GM12878 (cell line): Measurements from ENCODE around the gene PCSK6. TPM values are rescaled to one million over a fixed set of nuclear protein-coding genes. Genes with fewer than 3 reads are reported as not detected.

Source experiments
- ASH2L ChIP-seq: fragments of 300-600, 200-600 bp; sonication (generic); IDR thresholded peaks from 2 replicates; pipeline ENCODE4 v1.6.1; 2017; ENCODE audit warnings: low read depth, mild to moderate bottlenecking, borderline replicate concordance
- BCL11A ChIP-seq: IDR thresholded peaks from 2 replicates; pipeline ENCODE4 v1.6.1; 2011; ENCODE audit warnings: low read depth, low read length
- BRCA1 ChIP-seq: IDR thresholded peaks from 2 replicates; pipeline ENCODE4 v1.6.1; 2011; ENCODE audit warnings: low read depth, low read length, improper control_type of control experiment
- CBX5 ChIP-seq: sonication (generic); IDR thresholded peaks from 2 replicates; pipeline ENCODE4 v1.6.1; 2016; ENCODE audit warnings: low read depth, moderate library complexity, mild to moderate bottlenecking, inconsistent platforms
- CREB1 ChIP-seq: IDR thresholded peaks from 2 replicates; pipeline ENCODE4 v1.6.1; 2012; ENCODE audit warnings: low read depth, mild to moderate bottlenecking, inconsistent platforms
- DPF2 ChIP-seq: fragments of 450-650 bp; IDR thresholded peaks from 2 replicates; pipeline ENCODE4 v1.6.1; 2017; ENCODE audit warnings: mild to moderate bottlenecking
- E4F1 ChIP-seq: fragments of 450-650 bp; IDR thresholded peaks from 2 replicates; pipeline ENCODE4 v1.6.1; 2018; ENCODE audit warnings: borderline replicate concordance, mild to moderate bottlenecking; ENCODE audit not compliant: partially characterized antibody
- EGR1 ChIP-seq, 2 experiments: IDR thresholded peaks; 1 replicate in 1 of 2; 2 replicates in 1 of 2; pipeline ENCODE4 v1.6.1; 2011 to 2012; ENCODE audit warnings: low read depth in 2 of 2, low read length in 2 of 2, borderline replicate concordance in 1 of 2, mild to moderate bottlenecking in 1 of 2, moderate library complexity in 1 of 2
- FOXK2 ChIP-seq: fragments of 450-650 bp; IDR thresholded peaks from 2 replicates; pipeline ENCODE4 v1.6.1; 2017; ENCODE audit warnings: mild to moderate bottlenecking, moderate library complexity
- FOXM1 ChIP-seq: IDR thresholded peaks from 2 replicates; pipeline ENCODE4 v1.6.1; 2012; ENCODE audit warnings: low read depth, mild to moderate bottlenecking, inconsistent platforms, low read length, moderate library complexity
- HDAC2 ChIP-seq: fragments of 200-600 bp; sonication (generic); IDR thresholded peaks from 2 replicates; pipeline ENCODE4 v1.6.1; 2017
- HSF1 ChIP-seq: fragments of 150-350 bp; IDR thresholded peaks from 2 replicates; pipeline ENCODE4 v1.6.1; 2014; ENCODE audit warnings: mild to moderate bottlenecking, low read depth, low read length
- LARP7 ChIP-seq: fragments of 450-650 bp; IDR thresholded peaks from 2 replicates; pipeline ENCODE4 v1.6.1; 2017; ENCODE audit warnings: mild to moderate bottlenecking
- MTA3 ChIP-seq: IDR thresholded peaks from 2 replicates; pipeline ENCODE4 v1.6.1; 2012; ENCODE audit warnings: low read length, inconsistent platforms, borderline replicate concordance
- NFYA ChIP-seq: IDR thresholded peaks from 2 replicates; pipeline ENCODE4 v1.6.1; 2011; ENCODE audit warnings: low read depth, mild to moderate bottlenecking, low read length, improper control_type of control experiment, borderline replicate concordance
- RUNX3 ChIP-seq: IDR thresholded peaks from 2 replicates; pipeline ENCODE4 v1.6.1; 2012; ENCODE audit warnings: low read length, inconsistent platforms
- SREBF2 ChIP-seq: IDR thresholded peaks from 2 replicates; pipeline ENCODE4 v1.6.1; 2012; ENCODE audit warnings: mild to moderate bottlenecking, low read length
- SRF ChIP-seq, 2 experiments: IDR thresholded peaks; 2 replicates each; pipeline ENCODE4 v1.6.1; 2011; ENCODE audit warnings: low read depth in 2 of 2, low read length in 2 of 2, mild to moderate bottlenecking in 1 of 2, moderate library complexity in 1 of 2
- USF1 ChIP-seq: IDR thresholded peaks from 2 replicates; pipeline ENCODE4 v1.6.1; 2011; ENCODE audit warnings: borderline replicate concordance, low read depth, mild to moderate bottlenecking, moderate library complexity, mixed read lengths, low read length; ENCODE audit not compliant: insufficient read depth; ENCODE audit errors: extremely low read length
- ZBED1 ChIP-seq: IDR thresholded peaks from 2 replicates; pipeline ENCODE4 v1.6.1; 2016; ENCODE audit warnings: borderline replicate concordance
- ZNF217 ChIP-seq: fragments of 450-650 bp; IDR thresholded peaks from 2 replicates; pipeline ENCODE4 v1.6.1; 2017; ENCODE audit warnings: antibody characterized with exemption, mild to moderate bottlenecking
- ZNF687 ChIP-seq: fragments of 450-650 bp; IDR thresholded peaks from 2 replicates; pipeline ENCODE4 v1.6.1; 2017; ENCODE audit warnings: mild to moderate bottlenecking, moderate library complexity
- polyA plus RNA-seq, 11 experiments: library from polyadenylated mRNA; depleted of rRNA in 4 of 11; unstranded in 6 of 11; stranded (reverse) in 5 of 11; fragments of >200 nt; fragmentation: Nextera tagmentation in 4 of 11; fragmentation: Illumina TruSeq in 1 of 11; extraction: Ambion mirVana in 4 of 11; extraction: Trizol in 1 of 11; gene quantifications; 1 replicate in 1 of 11; 2 replicates in 10 of 11; pipeline versions ENCODE4 v1.2.1 to v1.2.3, GENCODE V29; 2011 to 2016; ENCODE audit warnings: inconsistent platforms in 2 of 11, missing spikeins in 2 of 11, low read depth in 1 of 11
- total RNA-seq, 4 experiments: library from RNA; depleted of rRNA in 3 of 4; stranded (reverse); fragments of >200 nt in 3 of 4; fragmentation: Illumina TruSeq in 1 of 4; extraction: Trizol in 1 of 4; gene quantifications; 2 replicates each; pipeline versions ENCODE4 v1.2.1 to v1.2.3, GENCODE V29; 2013 to 2021

Gene PCSK6
- total and polyA plus RNA-seq, 10 of the 15 experiments (the other 5 are each of a cell fraction or from before 2014, with no cell fraction given), result 0.19 to 0.67 (median 0.25) TPM; not detected in 4

DNA sequence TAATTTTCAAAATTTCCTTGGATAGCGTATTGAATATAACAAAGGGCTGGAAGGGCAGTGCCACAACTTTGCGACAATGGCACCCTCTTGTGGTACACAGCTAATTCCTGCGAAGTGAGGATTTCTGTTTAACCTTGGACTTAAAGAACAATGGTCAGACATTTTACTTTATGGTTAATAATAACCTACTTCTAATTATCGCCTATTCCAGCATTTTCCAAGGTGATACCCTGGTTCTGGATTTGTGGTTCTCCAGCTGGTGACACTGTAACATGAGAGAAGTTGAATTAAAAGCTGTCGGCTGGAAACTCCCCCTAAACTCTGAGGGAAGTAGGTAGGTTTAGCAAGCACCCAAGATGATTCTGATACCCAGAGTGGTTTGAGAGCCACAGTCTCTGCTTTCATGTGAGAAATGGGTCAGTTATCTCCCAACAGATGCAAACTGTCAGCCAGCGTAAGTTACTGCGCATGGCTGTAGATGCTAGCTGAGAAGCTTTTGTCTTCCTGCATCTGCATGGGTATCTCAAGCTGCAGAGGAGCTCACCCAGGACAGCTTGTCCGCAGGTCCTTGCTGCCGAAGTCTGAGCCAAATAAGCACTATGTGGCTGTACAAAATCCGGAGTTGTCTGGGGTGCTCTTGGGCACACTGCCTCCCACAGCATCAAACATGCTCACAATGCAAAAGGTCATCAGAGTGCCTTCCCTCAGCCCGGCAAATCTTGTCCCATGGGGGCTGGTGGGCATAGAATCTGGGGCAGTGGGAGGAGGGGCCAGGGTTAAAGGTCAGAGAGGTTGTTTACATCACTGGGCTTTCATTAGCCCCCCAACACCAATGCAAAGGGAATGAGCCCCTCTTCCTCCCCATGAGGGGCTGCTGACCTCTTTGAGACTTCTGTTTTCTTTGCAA lies 231.0 kb downstream of the PCSK6 start (continued):
- 0 out of 2 replicates have a peak, but pooled peaks have one; percentile 33 for TF ChIP-seq LARP7
- no peak for TF ChIP-seq BCL11A
- TF ChIP-seq NFYA, result no peak
- peak; percentile 34; the same call in 1 of the 2 replicates for TF ChIP-seq DPF2
- no peak for TF ChIP-seq MTA3
- TF ChIP-seq BRCA1, result no peak
- TF ChIP-seq E4F1, result no peak
- TF ChIP-seq FOXM1, result no peak
- peak; percentile 58 for TF ChIP-seq ZNF687
- peak; percentile 26; the same call in 1 of the 2 replicates for TF ChIP-seq RUNX3
- no peak for TF ChIP-seq CREB1
- TF ChIP-seq HSF1, result no peak
- TF ChIP-seq CBX5, result no peak
- no peak for TF ChIP-seq SRF (IDR thresholded peaks at IDR 0.05; ENCODE audit: low read depth in 2 of 2, low read length in 2 of 2)
- no peak for TF ChIP-seq SREBF2
- TF ChIP-seq ASH2L, result no peak
- TF ChIP-seq ZBED1, result no peak
- TF ChIP-seq ZNF217, result no peak
- no peak for TF ChIP-seq EGR1 (IDR thresholded peaks at IDR 0.05; ENCODE audit: borderline replicate concordance in 1 of 2, low read depth in 2 of 2, low read length in 2 of 2)
- TF ChIP-seq USF1, result no peak
- no peak for TF ChIP-seq FOXK2
- TF ChIP-seq HDAC2, result no peak
